Measurements from ENCODE around the gene DGKE. TPM values are rescaled to one million over a fixed set of nuclear protein-coding genes. Genes with fewer than 3 reads are reported as not detected.
A peak's percentile ranks its signal among the peaks of the same experiment; 100 is the strongest.

Gene DGKE
- total RNA-seq, 4 donors from 2014 or later: 7.1 to 12.5 (median 11.1) TPM

DNA sequence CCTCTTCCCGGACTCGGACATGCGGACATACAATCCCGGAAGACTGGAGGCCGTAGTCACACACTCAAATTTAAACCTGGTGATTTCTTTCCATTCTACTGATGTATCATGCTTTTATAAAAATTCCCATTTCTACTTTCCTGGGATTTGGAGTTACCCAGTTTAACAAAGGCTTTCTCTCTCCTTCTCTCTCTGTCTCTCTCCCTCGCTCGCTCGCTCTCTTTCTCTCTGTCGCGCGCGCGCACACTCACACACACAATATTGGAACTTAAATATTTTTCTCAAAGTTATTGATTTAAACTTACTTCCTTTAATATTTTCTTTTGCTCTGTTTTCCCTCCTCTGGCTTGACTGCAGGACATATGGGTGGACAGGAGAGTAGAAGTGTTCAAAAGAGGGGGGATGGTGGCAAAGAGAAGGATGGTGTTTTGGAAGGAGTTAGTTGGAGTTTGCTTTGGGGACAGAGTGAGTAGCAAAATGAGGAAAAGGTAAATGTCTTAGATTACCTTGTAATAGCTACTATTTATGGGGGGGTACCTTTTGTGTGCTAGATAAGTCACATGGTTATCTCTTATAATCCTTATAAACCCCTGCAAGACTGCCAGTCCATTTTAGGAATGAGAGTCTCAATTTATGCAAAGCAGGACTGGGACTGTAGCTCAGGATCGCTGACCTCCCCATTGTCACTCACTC lies 80.8 kb downstream of the DGKE start:
- WGBS: 9% methylated on average over 14 of the region's 14 CpGs
- H3K4me3 ChIP-seq: peak overlapping the region; percentile 74 to 97 (median 82)
- intact Hi-C loops (cut with DNase I): loop anchor here (5.0 kb wide), 1 partner anchor 77 kb away; no protein-coding TSS in a partner anchor

DNA sequence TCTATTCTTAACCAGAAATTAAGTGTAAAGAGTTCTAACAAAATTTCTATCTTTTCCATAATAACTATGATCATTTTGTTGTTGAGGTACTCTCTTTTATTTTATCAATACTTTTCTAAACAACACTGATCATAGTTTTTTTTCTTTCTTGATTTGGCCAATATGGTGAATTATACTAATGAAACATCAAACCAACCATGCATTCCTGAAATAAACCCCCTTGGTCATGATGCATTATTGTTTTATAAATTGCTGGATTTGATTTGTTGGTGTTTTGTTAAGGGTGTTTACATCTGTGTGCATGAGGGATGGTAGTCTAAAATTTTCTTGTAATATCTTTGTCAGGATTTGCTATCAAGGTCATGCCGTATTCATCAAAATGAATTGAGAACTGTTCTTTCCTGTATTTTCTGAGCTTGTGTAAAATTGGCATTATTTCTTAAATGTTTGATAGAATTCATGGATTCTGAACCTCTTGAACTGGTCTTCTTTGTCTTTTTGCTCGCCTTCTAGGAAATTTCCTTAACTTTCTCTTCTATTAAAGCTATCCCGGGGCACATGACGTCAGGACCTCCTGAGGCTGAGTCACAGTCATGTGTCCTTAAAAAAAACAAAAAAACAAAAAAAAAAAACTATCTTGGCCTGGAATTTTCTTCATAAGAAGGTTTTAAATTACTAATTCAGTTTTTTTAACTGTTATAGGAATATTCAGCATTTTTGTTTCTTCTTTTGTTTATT lies 83.8 kb downstream of the DGKE start:
- H3K4me3 ChIP-seq: no peak overlapping the region
- TF ChIP-seq POLR2A (IDR thresholded peaks at IDR 0.05; ENCODE audit: low read depth) (no peak), POLR2AphosphoS5 (IDR thresholded peaks at IDR 0.05) (no peak)
- TF ChIP-seq, protein P1, sequence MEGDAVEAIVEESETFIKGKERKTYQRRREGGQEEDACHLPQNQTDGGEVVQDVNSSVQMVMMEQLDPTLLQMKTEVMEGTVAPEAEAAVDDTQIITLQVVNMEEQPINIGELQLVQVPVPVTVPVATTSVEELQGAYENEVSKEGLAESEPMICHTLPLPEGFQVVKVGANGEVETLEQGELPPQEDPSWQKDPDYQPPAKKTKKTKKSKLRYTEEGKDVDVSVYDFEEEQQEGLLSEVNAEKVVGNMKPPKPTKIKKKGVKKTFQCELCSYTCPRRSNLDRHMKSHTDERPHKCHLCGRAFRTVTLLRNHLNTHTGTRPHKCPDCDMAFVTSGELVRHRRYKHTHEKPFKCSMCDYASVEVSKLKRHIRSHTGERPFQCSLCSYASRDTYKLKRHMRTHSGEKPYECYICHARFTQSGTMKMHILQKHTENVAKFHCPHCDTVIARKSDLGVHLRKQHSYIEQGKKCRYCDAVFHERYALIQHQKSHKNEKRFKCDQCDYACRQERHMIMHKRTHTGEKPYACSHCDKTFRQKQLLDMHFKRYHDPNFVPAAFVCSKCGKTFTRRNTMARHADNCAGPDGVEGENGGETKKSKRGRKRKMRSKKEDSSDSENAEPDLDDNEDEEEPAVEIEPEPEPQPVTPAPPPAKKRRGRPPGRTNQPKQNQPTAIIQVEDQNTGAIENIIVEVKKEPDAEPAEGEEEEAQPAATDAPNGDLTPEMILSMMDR (IDR thresholded peaks at IDR 0.05): no peak
- H3K27ac ChIP-seq (replicated peaks in 1 of 4): no peak overlapping the region
- H3K4me1 ChIP-seq: peaks cover 19 to 26% (median 25%) of the 10 kb centered on the region in 4 donors
- 88% methylated on average over 4 of the region's 4 CpGs for WGBS
- H3K36me3 ChIP-seq: no peaks in the 10 kb centered on the region
- DNase-seq (ENCODE audit: extremely low spot score): no peak
- H3K9me3 ChIP-seq: no peaks in the 10 kb centered on the region
- H3K27me3 ChIP-seq: no peaks in the 10 kb centered on the region
- intact Hi-C loops (cut with DNase I): no loop called here

More for the DNA sequence above, 80.8 kb downstream of the DGKE start:
- H3K27ac ChIP-seq (replicated peaks in 1 of 4): peak overlapping the region; percentile 83 to 93 (median 88)
- no peak for TF ChIP-seq POLR2AphosphoS5 (IDR thresholded peaks at IDR 0.05)
- TF ChIP-seq, protein P1 (IDR thresholded peaks at IDR 0.05): no peak
- no peak for TF ChIP-seq POLR2A (IDR thresholded peaks at IDR 0.05; ENCODE audit: low read depth)
- TF ChIP-seq EP300 (IDR thresholded peaks at IDR 0.05): no peak
- H3K9me3 ChIP-seq: no peaks in the 10 kb centered on the region
- DNase-seq (ENCODE audit: extremely low spot score): no peak
- no peaks in the 10 kb centered on the region for H3K36me3 ChIP-seq
- peaks cover 37 to 56% (median 54%) of the 10 kb centered on the region in 4 donors for H3K4me1 ChIP-seq
- H3K27me3 ChIP-seq: no peaks in the 10 kb centered on the region

DNA sequence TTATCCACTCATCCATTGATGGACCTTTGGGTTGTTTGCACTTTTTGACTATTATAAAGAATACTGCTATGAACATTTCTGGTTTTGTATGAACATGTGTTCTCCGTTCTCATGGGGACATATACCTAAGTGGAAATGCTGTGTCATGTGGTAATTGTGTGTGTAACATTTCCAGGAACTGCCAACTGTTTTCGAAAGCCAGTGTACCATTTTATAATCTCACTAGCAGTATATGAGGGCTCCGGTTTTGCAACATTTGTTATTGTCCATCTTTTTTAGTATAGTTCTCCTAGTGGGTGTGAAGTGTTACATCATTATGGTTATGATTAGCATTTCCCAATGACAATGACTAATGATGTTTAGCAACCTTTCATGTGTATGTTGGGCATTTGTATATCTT lies 85.0 kb downstream of the DGKE start:
- 75% methylated on average over 3 of the region's 3 CpGs for WGBS
- no peak overlapping the region for H3K4me3 ChIP-seq
- intact Hi-C loops (cut with DNase I): no loop called here

More for the DNA sequence above, 85.0 kb downstream of the DGKE start:
- Histone ChIP-seq H3K36me3 (no peaks in the 10 kb centered on the region), H3K27me3 (no peaks in the 10 kb centered on the region), H3K4me1 (peaks cover 17 to 19% (median 18%) of the 10 kb centered on the region in 4 donors), H3K9me3 (no peaks in the 10 kb centered on the region), H3K27ac (replicated peaks in 1 of 4) (no peak overlapping the region)
- DNase-seq (ENCODE audit: extremely low spot score): no peak
- TF ChIP-seq POLR2A (IDR thresholded peaks at IDR 0.05; ENCODE audit: low read depth) (no peak), EP300 (IDR thresholded peaks at IDR 0.05) (no peak), POLR2AphosphoS5 (IDR thresholded peaks at IDR 0.05) (no peak)
- TF ChIP-seq, protein P1 (IDR thresholded peaks at IDR 0.05): no peak

Small RNA genes within 50 kb of the gene (small RNA-seq; reads per million reads assigned to genes)
- 0 reads per million in 3 donors for gene AC015912.2
- 0 reads per million in 3 donors for gene RNU6-1158P

Other genes with a start within 250 kb of the DGKE start
- gene NOG, start 240.5 kb upstream of the DGKE start, total RNA-seq: 1 to 10 TPM in 3 of 4 donors, under 1 TPM in 1; 0.42 to 9.1 (median 6.7) TPM
- 1 to 10 TPM in 3 of 4 donors, under 1 TPM in 1; 0.83 to 4.3 (median 3.6) TPM for gene C17orf67, start 231 bp upstream of the DGKE start, total RNA-seq
- 10 to 100 TPM; 13.9 to 19.9 (median 16.6) TPM for gene TRIM25, start 79.9 kb downstream of the DGKE start, total RNA-seq
- gene COIL, start 126.9 kb downstream of the DGKE start, total RNA-seq: 10 to 100 TPM in 3 of 4 donors, 1 to 10 TPM in 1; 9.9 to 13.3 (median 11.4) TPM
- gene SCPEP1, start 144.0 kb downstream of the DGKE start, total RNA-seq: 100 to 1,000 TPM in 1 of 4 donors, 10 to 100 TPM in 3; 61.0 to 111 (median 72.4) TPM